ENCODE data around the gene PLRG1.

The PLRG1 gene

GRCh38 chr4:154511548-154511947 lies 38.7 kb downstream of the PLRG1 start:
- Histone ChIP-seq H3K27ac (ENCODE audit: low read depth, low read length) (no peak overlapping the region), H3K4me2 (ENCODE audit: low read length) (no peak overlapping the region), H4K8ac (ENCODE audit: low read depth, low read length) (no peak overlapping the region), H3K9ac (ENCODE audit: low read length) (no peak overlapping the region), H2AK5ac (ENCODE audit: low read length) (no peak overlapping the region), H3K79me1 (ENCODE audit: low read length) (no peaks in the 10 kb centered on the region), H3K4me3 (ENCODE audit: low read length) (no peak overlapping the region), H2BK5ac (ENCODE audit: low read length) (no peak overlapping the region), H3K18ac (ENCODE audit: low read length) (no peak overlapping the region), H3K27me3 (ENCODE audit: insufficient read depth, low read length, poor library complexity) (no peaks in the 10 kb centered on the region), H3K56ac (ENCODE audit: low read length) (no peak overlapping the region), H3K4ac (ENCODE audit: low read depth, low read length) (no peak overlapping the region), H3K23ac (ENCODE audit: low read length) (no peak overlapping the region), H4K5ac (ENCODE audit: low read length) (no peak overlapping the region), H2BK120ac (ENCODE audit: low read depth, low read length) (no peak overlapping the region), H2BK15ac (replicated peaks; ENCODE audit: low read depth) (no peak overlapping the region), H3K79me2 (ENCODE audit: control insufficient read depth, insufficient read depth, low read length) (no peaks in the 10 kb centered on the region), H3K4me1 (ENCODE audit: control insufficient read depth, low read depth, low read length) (no peaks in the 10 kb centered on the region), H3K36me3 (ENCODE audit: control insufficient read depth, insufficient read depth, low read length) (no peaks in the 10 kb centered on the region)
- WGBS (ENCODE audit: extremely low coverage, insufficient coverage, low lambda C conversion rate), result no CpG with 5 or more reads among the region's 2 CpGs
- no peak for DNase-seq

GRCh38 chr4:154507156-154507555 lies 43.0 kb downstream of the PLRG1 start:
- Histone ChIP-seq H2BK120ac (ENCODE audit: low read depth, low read length) (no peak overlapping the region), H2BK15ac (replicated peaks; ENCODE audit: low read depth) (no peak overlapping the region), H3K79me2 (ENCODE audit: control insufficient read depth, insufficient read depth, low read length) (no peaks in the 10 kb centered on the region), H3K27ac (ENCODE audit: low read depth, low read length) (no peak overlapping the region), H3K27me3 (ENCODE audit: insufficient read depth, low read length, poor library complexity) (no peaks in the 10 kb centered on the region), H4K5ac (ENCODE audit: low read length) (no peak overlapping the region), H3K9ac (ENCODE audit: low read length) (no peak overlapping the region), H3K4me2 (ENCODE audit: low read length) (no peak overlapping the region), H3K36me3 (ENCODE audit: control insufficient read depth, insufficient read depth, low read length) (no peaks in the 10 kb centered on the region), H2AK5ac (ENCODE audit: low read length) (no peak overlapping the region), H4K8ac (ENCODE audit: low read depth, low read length) (no peak overlapping the region), H3K79me1 (ENCODE audit: low read length) (no peaks in the 10 kb centered on the region), H3K4me3 (ENCODE audit: low read length) (no peak overlapping the region), H3K56ac (ENCODE audit: low read length) (no peak overlapping the region), H3K4me1 (ENCODE audit: control insufficient read depth, low read depth, low read length) (no peaks in the 10 kb centered on the region), H2BK5ac (ENCODE audit: low read length) (no peak overlapping the region), H3K4ac (ENCODE audit: low read depth, low read length) (no peak overlapping the region), H3K18ac (ENCODE audit: low read length) (no peak overlapping the region), H3K23ac (ENCODE audit: low read length) (no peak overlapping the region)
- whole genome bisulfite sequencing (ENCODE audit: extremely low coverage, insufficient coverage, low lambda C conversion rate), result no CpG with 5 or more reads among the region's 3 CpGs
- DNase-seq, result peak; percentile 39

GRCh38 chr4:154506253-154506652 lies 43.9 kb downstream of the PLRG1 start:
- no peaks in the 10 kb centered on the region for H3K79me1 ChIP-seq (ENCODE audit: low read length)
- H4K5ac ChIP-seq (ENCODE audit: low read length), result no peak overlapping the region
- H2AK5ac ChIP-seq (ENCODE audit: low read length), result no peak overlapping the region
- H3K18ac ChIP-seq (ENCODE audit: low read length), result no peak overlapping the region
- no peaks in the 10 kb centered on the region for H3K79me2 ChIP-seq (ENCODE audit: control insufficient read depth, insufficient read depth, low read length)
- H3K4me1 ChIP-seq (ENCODE audit: control insufficient read depth, low read depth, low read length), result no peaks in the 10 kb centered on the region
- peak; percentile 60 for DNase-seq
- no peak overlapping the region for H2BK15ac ChIP-seq (replicated peaks; ENCODE audit: low read depth)
- H2BK5ac ChIP-seq (ENCODE audit: low read length), result no peak overlapping the region
- H3K27me3 ChIP-seq (ENCODE audit: insufficient read depth, low read length, poor library complexity), result no peaks in the 10 kb centered on the region
- H3K27ac ChIP-seq (ENCODE audit: low read depth, low read length), result no peak overlapping the region
- H3K4me2 ChIP-seq (ENCODE audit: low read length), result no peak overlapping the region
- no peak overlapping the region for H2BK120ac ChIP-seq (ENCODE audit: low read depth, low read length)
- no peaks in the 10 kb centered on the region for H3K36me3 ChIP-seq (ENCODE audit: control insufficient read depth, insufficient read depth, low read length)
- no peak overlapping the region for H3K23ac ChIP-seq (ENCODE audit: low read length)
- no peak overlapping the region for H3K4me3 ChIP-seq (ENCODE audit: low read length)
- H3K9ac ChIP-seq (ENCODE audit: low read length), result no peak overlapping the region
- WGBS (ENCODE audit: extremely low coverage, insufficient coverage, low lambda C conversion rate), result no CpG with 5 or more reads among the region's 2 CpGs
- H3K56ac ChIP-seq (ENCODE audit: low read length), result no peak overlapping the region
- H4K8ac ChIP-seq (ENCODE audit: low read depth, low read length), result no peak overlapping the region
- no peak overlapping the region for H3K4ac ChIP-seq (ENCODE audit: low read depth, low read length)

GRCh38 chr4:154503598-154503997 lies 46.6 kb downstream of the PLRG1 start:
- H3K4me2 ChIP-seq (ENCODE audit: low read length), result no peak overlapping the region
- H3K4ac ChIP-seq (ENCODE audit: low read depth, low read length), result no peak overlapping the region
- H3K27ac ChIP-seq (ENCODE audit: low read depth, low read length), result no peak overlapping the region
- H2BK5ac ChIP-seq (ENCODE audit: low read length), result no peak overlapping the region
- no peak overlapping the region for H3K18ac ChIP-seq (ENCODE audit: low read length)
- no peaks in the 10 kb centered on the region for H3K4me1 ChIP-seq (ENCODE audit: control insufficient read depth, low read depth, low read length)
- no peak overlapping the region for H3K4me3 ChIP-seq (ENCODE audit: low read length)
- no peak overlapping the region for H2AK5ac ChIP-seq (ENCODE audit: low read length)
- H2BK15ac ChIP-seq (replicated peaks; ENCODE audit: low read depth), result no peak overlapping the region
- H3K23ac ChIP-seq (ENCODE audit: low read length), result no peak overlapping the region
- no peak overlapping the region for H2BK120ac ChIP-seq (ENCODE audit: low read depth, low read length)
- no peak overlapping the region for H3K9ac ChIP-seq (ENCODE audit: low read length)
- no CpG with 5 or more reads among the region's 1 CpG for WGBS (ENCODE audit: extremely low coverage, insufficient coverage, low lambda C conversion rate)
- H4K5ac ChIP-seq (ENCODE audit: low read length), result no peak overlapping the region
- H4K8ac ChIP-seq (ENCODE audit: low read depth, low read length), result no peak overlapping the region
- H3K27me3 ChIP-seq (ENCODE audit: insufficient read depth, low read length, poor library complexity), result no peaks in the 10 kb centered on the region
- H3K79me1 ChIP-seq (ENCODE audit: low read length), result no peaks in the 10 kb centered on the region
- H3K56ac ChIP-seq (ENCODE audit: low read length), result no peak overlapping the region
- H3K79me2 ChIP-seq (ENCODE audit: control insufficient read depth, insufficient read depth, low read length), result no peaks in the 10 kb centered on the region
- H3K36me3 ChIP-seq (ENCODE audit: control insufficient read depth, insufficient read depth, low read length), result no peaks in the 10 kb centered on the region
- peak; percentile 67 for DNase-seq

- Histone ChIP-seq H2BK15ac (replicated peaks; ENCODE audit: low read depth) (no peak overlapping the region), H3K9ac (ENCODE audit: low read length) (no peak overlapping the region), H3K4me3 (ENCODE audit: low read length) (no peak overlapping the region), H4K5ac (ENCODE audit: low read length) (no peak overlapping the region), H3K4me2 (ENCODE audit: low read length) (no peak overlapping the region), H3K36me3 (ENCODE audit: control insufficient read depth, insufficient read depth, low read length) (no peaks in the 10 kb centered on the region), H2BK5ac (ENCODE audit: low read length) (no peak overlapping the region), H2AK5ac (ENCODE audit: low read length) (no peak overlapping the region), H3K27me3 (ENCODE audit: insufficient read depth, low read length, poor library complexity) (no peaks in the 10 kb centered on the region), H3K56ac (ENCODE audit: low read length) (no peak overlapping the region), H3K27ac (ENCODE audit: low read depth, low read length) (no peak overlapping the region), H3K4ac (ENCODE audit: low read depth, low read length) (no peak overlapping the region), H2BK120ac (ENCODE audit: low read depth, low read length) (no peak overlapping the region), H3K79me2 (ENCODE audit: control insufficient read depth, insufficient read depth, low read length) (no peaks in the 10 kb centered on the region), H3K4me1 (ENCODE audit: control insufficient read depth, low read depth, low read length) (no peaks in the 10 kb centered on the region), H4K8ac (ENCODE audit: low read depth, low read length) (no peak overlapping the region), H3K23ac (ENCODE audit: low read length) (no peak overlapping the region), H3K18ac (ENCODE audit: low read length) (no peak overlapping the region), H3K79me1 (ENCODE audit: low read length) (no peaks in the 10 kb centered on the region)
- WGBS (ENCODE audit: extremely low coverage, insufficient coverage, low lambda C conversion rate), result no CpG with 5 or more reads among the region's 6 CpGs
- DNase-seq, result no peak
Observed at GRCh38 chr4:154502111-154502510, 48.1 kb downstream of the PLRG1 start.

- Histone ChIP-seq H3K23ac (ENCODE audit: low read length) (no peak overlapping the region), H3K27me3 (ENCODE audit: insufficient read depth, low read length, poor library complexity) (no peaks in the 10 kb centered on the region), H4K8ac (ENCODE audit: low read depth, low read length) (no peak overlapping the region), H3K4me2 (ENCODE audit: low read length) (no peak overlapping the region), H3K79me1 (ENCODE audit: low read length) (no peaks in the 10 kb centered on the region), H4K5ac (ENCODE audit: low read length) (no peak overlapping the region), H3K4me1 (ENCODE audit: control insufficient read depth, low read depth, low read length) (no peaks in the 10 kb centered on the region), H2BK15ac (replicated peaks; ENCODE audit: low read depth) (no peak overlapping the region), H3K27ac (ENCODE audit: low read depth, low read length) (no peak overlapping the region), H3K9ac (ENCODE audit: low read length) (no peak overlapping the region), H3K36me3 (ENCODE audit: control insufficient read depth, insufficient read depth, low read length) (no peaks in the 10 kb centered on the region), H3K79me2 (ENCODE audit: control insufficient read depth, insufficient read depth, low read length) (no peaks in the 10 kb centered on the region), H2AK5ac (ENCODE audit: low read length) (no peak overlapping the region), H3K4ac (ENCODE audit: low read depth, low read length) (no peak overlapping the region), H2BK5ac (ENCODE audit: low read length) (no peak overlapping the region), H3K18ac (ENCODE audit: low read length) (no peak overlapping the region), H3K56ac (ENCODE audit: low read length) (no peak overlapping the region), H2BK120ac (ENCODE audit: low read depth, low read length) (no peak overlapping the region), H3K4me3 (ENCODE audit: low read length) (no peak overlapping the region)
- no peak for DNase-seq
- no CpG with 5 or more reads among the region's 5 CpGs for WGBS (ENCODE audit: extremely low coverage, insufficient coverage, low lambda C conversion rate)
Observed at GRCh38 chr4:154497889-154498288, 52.3 kb downstream of the PLRG1 start.

Measured in mesendoderm (in vitro differentiated cells).